ENCODE data around the gene ARSK.

Gene ARSK

GRCh38 chr5:95564450-95564849 lies 9.5 kb downstream of the ARSK start:
- DNase-seq (ENCODE audit: low spot score) = no peak

- no peak for DNase-seq (ENCODE audit: low spot score)
Measured at GRCh38 chr5:95565280-95565920, 10.5 kb downstream of the ARSK start.

GRCh38 chr5:95572016-95572415 lies 17.1 kb downstream of the ARSK start:
- DNase-seq (ENCODE audit: low spot score) = no peak

- no peak for DNase-seq (ENCODE audit: low spot score)
Measured at GRCh38 chr5:95581576-95581975, 26.7 kb downstream of the ARSK start.

GRCh38 chr5:95583992-95584391 lies 29.1 kb downstream of the ARSK start:
- no peak for DNase-seq (ENCODE audit: low spot score)

- no peak for DNase-seq (ENCODE audit: low spot score)
Measured at GRCh38 chr5:95590880-95591279, 36.0 kb downstream of the ARSK start.

- DNase-seq (ENCODE audit: low spot score) = no peak
Measured at GRCh38 chr5:95591490-95591901, 36.6 kb downstream of the ARSK start.

GRCh38 chr5:95595289-95595931 lies 40.5 kb downstream of the ARSK start:
- no peak for DNase-seq (ENCODE audit: low spot score)

- no peak for DNase-seq (ENCODE audit: low spot score)
Measured at GRCh38 chr5:95599252-95599651, 44.4 kb downstream of the ARSK start.

- DNase-seq (ENCODE audit: low spot score) = no peak
Measured at GRCh38 chr5:95600557-95600956, 45.7 kb downstream of the ARSK start.

GRCh38 chr5:95605786-95606185 lies 50.9 kb downstream of the ARSK start:
- no peak for DNase-seq (ENCODE audit: low spot score)

GRCh38 chr5:95606419-95606818 lies 51.5 kb downstream of the ARSK start:
- DNase-seq (ENCODE audit: low spot score) = no peak

- no peak for DNase-seq (ENCODE audit: low spot score)
Measured at GRCh38 chr5:95609711-95610110, 54.8 kb downstream of the ARSK start.

- no peak for DNase-seq (ENCODE audit: low spot score)
Measured at GRCh38 chr5:95610546-95610945, 55.6 kb downstream of the ARSK start.

- no peak for DNase-seq (ENCODE audit: low spot score)
Measured at GRCh38 chr5:95611396-95611795, 56.5 kb downstream of the ARSK start.

- DNase-seq (ENCODE audit: low spot score) = no peak
Measured at GRCh38 chr5:95613514-95613913, 58.6 kb downstream of the ARSK start.

GRCh38 chr5:95615164-95615467 lies 60.2 kb downstream of the ARSK start:
- DNase-seq (ENCODE audit: low spot score) = no peak

GRCh38 chr5:95617057-95617456 lies 62.2 kb downstream of the ARSK start:
- DNase-seq (ENCODE audit: low spot score) = no peak

GRCh38 chr5:95619096-95619495 lies 64.2 kb downstream of the ARSK start:
- no peak for DNase-seq (ENCODE audit: low spot score)

GRCh38 chr5:95619514-95620029 lies 64.7 kb downstream of the ARSK start:
- DNase-seq (ENCODE audit: low spot score) = no peak

- no peak for DNase-seq (ENCODE audit: low spot score)
Measured at GRCh38 chr5:95620030-95620869, 65.3 kb downstream of the ARSK start, which contains the start of gene GPR150. Gene GPR150, plus strand, starts transcription at chr5:95620087. Its CDS starts 189 bp downstream, at chr5:95620276.

GRCh38 chr5:95620870-95621838 lies 66.3 kb downstream of the ARSK start:
- no peak for DNase-seq (ENCODE audit: low spot score)
